MM.1S (cell line): ENCODE results near the gene KRT40.

Experiments
- DNase-seq: peaks from one replicate; pipeline ENCODE4 v3.0.0-alpha.2; 2015
- H2AFZ ChIP-seq: fragments of 300-600 bp; sonication (generic); 2 replicates; pipeline ENCODE4 v1.6.0; 2016; ENCODE audit warnings: antibody characterized with exemption, low read length
- H3F3A ChIP-seq: fragments of 300-600 bp; sonication (generic); 2 replicates; pipeline ENCODE4 v1.6.1; 2016; ENCODE audit warnings: mild to moderate bottlenecking, antibody characterized with exemption, low read length, moderate library complexity, mixed read lengths; ENCODE audit not compliant: insufficient read depth
- H3K27ac ChIP-seq: fragments of 300-600 bp; sonication (generic); 2 replicates; pipeline ENCODE4 v1.5.1; 2016; ENCODE audit warnings: mild to moderate bottlenecking, low read length
- H3K27me3 ChIP-seq: fragments of 300-600 bp; sonication (generic); replicated peaks from 2 replicates; pipeline ENCODE4 v1.6.0; 2016; ENCODE audit warnings: low read length; ENCODE audit not compliant: insufficient read depth
- H3K36me3 ChIP-seq: fragments of 300-600 bp; sonication (generic); replicated peaks from 2 replicates; pipeline ENCODE4 v1.6.1; 2016; ENCODE audit warnings: mild to moderate bottlenecking, low read length, mixed read lengths; ENCODE audit not compliant: insufficient read depth
- H3K4me1 ChIP-seq: fragments of 300-600 bp; sonication (generic); 2 replicates; pipeline ENCODE4 v1.6.1; 2016; ENCODE audit warnings: low read length, mixed read lengths
- H3K4me2 ChIP-seq: fragments of 300-600 bp; sonication (generic); 2 replicates; pipeline ENCODE4 v1.6.0; 2016; ENCODE audit warnings: low read depth, low read length
- H3K4me3 ChIP-seq: fragments of 300-600 bp; sonication (generic); 2 replicates; pipeline ENCODE4 v1.5.1; 2016; ENCODE audit warnings: low read length, mixed read lengths
- H3K79me2 ChIP-seq: fragments of 300-600 bp; sonication (generic); 2 replicates; pipeline ENCODE4 v1.6.1; 2016; ENCODE audit warnings: mixed run types, low read length, mixed read lengths
- H3K9ac ChIP-seq: fragments of 300-600 bp; sonication (generic); 2 replicates; pipeline ENCODE4 v1.6.1; 2016; ENCODE audit warnings: low read length, mixed read lengths
- H3K9me2 ChIP-seq: fragments of 300-600 bp; sonication (generic); replicated peaks from 2 replicates; pipeline ENCODE4 v1.6.1; 2016; ENCODE audit warnings: mild to moderate bottlenecking, low read length, mixed read lengths; ENCODE audit not compliant: insufficient read depth
- H3K9me3 ChIP-seq: fragments of 300-600 bp; sonication (generic); replicated peaks from 2 replicates; pipeline ENCODE4 v1.6.1; 2016; ENCODE audit warnings: mild to moderate bottlenecking, low read length, mixed read lengths; ENCODE audit not compliant: insufficient read depth
- H4K20me1 ChIP-seq: fragments of 300-600 bp; sonication (generic); 2 replicates; pipeline ENCODE4 v1.6.1; 2016; ENCODE audit warnings: mild to moderate bottlenecking, low read length, moderate library complexity, mixed read lengths; ENCODE audit not compliant: insufficient read depth
- EZH2 ChIP-seq: fragments of 300-600 bp; sonication (generic); optimal IDR thresholded peaks from 2 replicates; pipeline ENCODE3; 2017; ENCODE audit warnings: low read depth, mild to moderate bottlenecking, antibody characterized with exemption, low read length, mixed read lengths
- EZH2phosphoT487 ChIP-seq: fragments of 300-600 bp; sonication (generic); IDR thresholded peaks from 2 replicates; pipeline ENCODE4 v1.6.1; 2018; ENCODE audit warnings: antibody characterized with exemption, low read length
- TF ChIP-seq, protein P1 (sequence below): fragments of 300-600 bp; sonication (generic); IDR thresholded peaks from 2 replicates; pipeline ENCODE4 v1.5.1; 2016; ENCODE audit warnings: antibody characterized with exemption, low read length, mixed read lengths

Gene KRT40

DNA sequence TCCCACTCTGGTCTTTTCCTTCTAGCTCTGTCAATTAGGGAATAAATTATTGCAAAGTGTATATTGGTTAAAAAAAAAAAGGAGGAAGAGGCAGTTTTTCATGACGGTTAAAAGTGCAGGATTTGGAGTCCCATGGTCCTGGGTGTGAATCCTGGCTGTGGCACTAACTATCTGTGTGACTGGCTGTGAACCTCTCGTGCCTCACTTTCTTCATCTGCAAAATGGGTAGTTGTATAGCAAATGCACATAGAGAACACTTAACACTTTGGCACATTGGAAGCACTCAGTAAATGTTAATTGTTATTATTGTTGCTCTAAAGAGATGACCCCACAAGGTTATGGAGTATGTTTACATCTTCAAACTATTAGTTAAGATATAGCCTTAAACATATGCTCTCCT is 36.2 kb downstream of the KRT40 start:
- H3K79me2 ChIP-seq, result no peaks in the 10 kb centered on the region
- H3K4me2 ChIP-seq, result no peak overlapping the region
- H3K9ac ChIP-seq, result no peak overlapping the region
- H3K4me3 ChIP-seq, result no peak overlapping the region
- no peak for DNase-seq
- H3K27me3 ChIP-seq, result no peaks in the 10 kb centered on the region
- H3K9me2 ChIP-seq, result no peaks in the 10 kb centered on the region
- no peaks in the 10 kb centered on the region for H3K36me3 ChIP-seq
- no peaks in the 10 kb centered on the region for H4K20me1 ChIP-seq
- no peak overlapping the region for H3K27ac ChIP-seq
- no peak overlapping the region for H2AFZ ChIP-seq
- no peaks in the 10 kb centered on the region for H3F3A ChIP-seq
- H3K4me1 ChIP-seq, result no peaks in the 10 kb centered on the region
- TF ChIP-seq EZH2, result no peak
- TF ChIP-seq EZH2phosphoT487, result no peak
- TF ChIP-seq, protein P1, sequence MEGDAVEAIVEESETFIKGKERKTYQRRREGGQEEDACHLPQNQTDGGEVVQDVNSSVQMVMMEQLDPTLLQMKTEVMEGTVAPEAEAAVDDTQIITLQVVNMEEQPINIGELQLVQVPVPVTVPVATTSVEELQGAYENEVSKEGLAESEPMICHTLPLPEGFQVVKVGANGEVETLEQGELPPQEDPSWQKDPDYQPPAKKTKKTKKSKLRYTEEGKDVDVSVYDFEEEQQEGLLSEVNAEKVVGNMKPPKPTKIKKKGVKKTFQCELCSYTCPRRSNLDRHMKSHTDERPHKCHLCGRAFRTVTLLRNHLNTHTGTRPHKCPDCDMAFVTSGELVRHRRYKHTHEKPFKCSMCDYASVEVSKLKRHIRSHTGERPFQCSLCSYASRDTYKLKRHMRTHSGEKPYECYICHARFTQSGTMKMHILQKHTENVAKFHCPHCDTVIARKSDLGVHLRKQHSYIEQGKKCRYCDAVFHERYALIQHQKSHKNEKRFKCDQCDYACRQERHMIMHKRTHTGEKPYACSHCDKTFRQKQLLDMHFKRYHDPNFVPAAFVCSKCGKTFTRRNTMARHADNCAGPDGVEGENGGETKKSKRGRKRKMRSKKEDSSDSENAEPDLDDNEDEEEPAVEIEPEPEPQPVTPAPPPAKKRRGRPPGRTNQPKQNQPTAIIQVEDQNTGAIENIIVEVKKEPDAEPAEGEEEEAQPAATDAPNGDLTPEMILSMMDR, result no peak
- H3K9me3 ChIP-seq, result no peaks in the 10 kb centered on the region

DNA sequence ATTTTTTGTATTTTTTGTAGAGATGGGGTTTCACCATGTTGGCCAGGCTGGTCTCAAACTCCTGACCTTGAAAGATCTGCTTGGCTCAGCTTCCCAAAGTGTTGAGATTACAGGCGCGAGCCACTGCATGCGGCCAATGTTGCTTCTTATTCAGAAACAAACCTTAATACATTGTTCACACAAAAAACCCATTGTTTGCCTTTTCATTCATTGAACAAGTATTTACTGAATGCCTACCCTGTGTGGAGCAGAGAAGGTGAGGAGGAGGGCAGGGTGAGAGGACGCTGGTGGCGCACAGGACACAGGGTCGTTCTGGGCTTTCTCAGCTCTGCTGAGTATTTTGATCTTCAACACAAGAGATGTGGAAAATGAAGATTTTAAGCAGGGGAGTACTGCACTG is 38.7 kb downstream of the KRT40 start:
- H3K27ac ChIP-seq, result no peak overlapping the region
- H3K27me3 ChIP-seq, result no peaks in the 10 kb centered on the region
- H3K4me2 ChIP-seq, result no peak overlapping the region
- H4K20me1 ChIP-seq, result no peaks in the 10 kb centered on the region
- no peak overlapping the region for H3K9ac ChIP-seq
- H3K36me3 ChIP-seq, result no peaks in the 10 kb centered on the region
- TF ChIP-seq, protein P1, result no peak
- TF ChIP-seq EZH2 (no peak), EZH2phosphoT487 (no peak)
- H3K9me2 ChIP-seq, result no peaks in the 10 kb centered on the region
- H3K4me3 ChIP-seq, result no peak overlapping the region
- DNase-seq, result no peak
- H3K79me2 ChIP-seq, result no peaks in the 10 kb centered on the region
- H3F3A ChIP-seq, result no peaks in the 10 kb centered on the region
- H3K4me1 ChIP-seq, result no peaks in the 10 kb centered on the region
- H2AFZ ChIP-seq, result no peak overlapping the region
- H3K9me3 ChIP-seq, result no peaks in the 10 kb centered on the region

DNA sequence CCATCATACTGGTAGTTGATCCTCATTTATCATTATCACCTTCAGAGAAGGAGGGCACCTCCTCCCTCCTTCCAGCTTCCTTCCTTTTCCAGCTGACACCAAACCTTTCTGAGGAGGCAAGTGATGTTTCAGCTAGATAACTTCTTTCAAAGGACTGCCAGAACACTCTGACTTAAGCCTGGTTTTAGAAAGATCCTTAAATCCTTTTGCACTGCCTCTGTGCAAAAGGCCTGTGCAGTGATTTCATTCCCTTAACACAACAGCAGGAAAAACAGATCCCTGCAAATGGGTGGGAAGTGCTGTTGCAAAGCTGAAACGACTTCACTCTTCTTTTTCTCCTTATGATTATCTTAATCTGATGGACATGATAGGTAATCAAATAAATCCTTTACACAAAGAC is 39.6 kb downstream of the KRT40 start:
- Histone ChIP-seq H3K9me3 (no peaks in the 10 kb centered on the region), H3K79me2 (no peaks in the 10 kb centered on the region), H3K27ac (no peak overlapping the region), H3F3A (no peaks in the 10 kb centered on the region), H3K9me2 (no peaks in the 10 kb centered on the region), H3K36me3 (no peaks in the 10 kb centered on the region), H3K4me1 (no peaks in the 10 kb centered on the region), H2AFZ (no peak overlapping the region), H4K20me1 (no peaks in the 10 kb centered on the region), H3K4me3 (no peak overlapping the region), H3K4me2 (no peak overlapping the region), H3K9ac (no peak overlapping the region), H3K27me3 (no peaks in the 10 kb centered on the region)
- no peak for TF ChIP-seq EZH2phosphoT487
- TF ChIP-seq, protein P1, result no peak
- no peak for TF ChIP-seq EZH2
- no peak for DNase-seq
